H1 (cell line): Measurements from ENCODE around the gene MYDGF. TPM values are rescaled to one million over a fixed set of nuclear protein-coding genes. Genes with fewer than 3 reads are reported as not detected.
A peak's percentile ranks its signal among the peaks of the same experiment; 100 is the strongest.

Experiments
- CTCF ChIA-PET: fragments of 300-600 bp; sonication (Branson Sonifier 250); formaldehyde crosslinking; loops from one replicate; lab custom pipeline; 2021; ENCODE audit not compliant: partially characterized antibody; lab: Charles Lee
- POLR2A ChIA-PET: fragments of 300-600 bp; sonication (Branson Sonifier 250); formaldehyde crosslinking; loops from one replicate; lab custom pipeline; 2021; ENCODE audit warnings: inconsistent platforms; ENCODE audit not compliant: partially characterized antibody; lab: Charles Lee
- DNase-seq, 2 experiments: peaks; one replicate each; pipeline versions ENCODE4 v3.0.0 to v3.0.0-alpha.2; 2010 to 2022; ENCODE audit warnings: low spot score in 2 of 2, low read depth in 1 of 2, mixed read lengths in 1 of 2
- FAIRE-seq: peaks from 2 replicates; lab custom pipeline; 2011; peaks lifted over from hg19 to GRCh38; lab: Jason Lieb, UNC
- H2AFZ ChIP-seq: 2 replicates; pipeline ENCODE4 v1.8.1; 2012; ENCODE audit warnings: low read length, inconsistent platforms
- H2AK5ac ChIP-seq: 2 replicates; pipeline ENCODE4 v1.6.1; 2013; ENCODE audit warnings: low read depth, low read length
- H2BK120ac ChIP-seq: replicated peaks from 2 replicates; pipeline ENCODE3; 2013; ENCODE audit warnings: low read depth, low read length, inconsistent platforms
- H2BK12ac ChIP-seq: 2 replicates; pipeline ENCODE4 v1.6.1; 2013; ENCODE audit warnings: low read depth, low read length
- H2BK15ac ChIP-seq: 2 replicates; pipeline ENCODE4 v1.6.1; 2013; ENCODE audit warnings: low read length
- H2BK20ac ChIP-seq: 2 replicates; pipeline ENCODE4 v1.6.1; 2013; ENCODE audit warnings: low read length
- H2BK5ac ChIP-seq: 2 replicates; pipeline ENCODE4 v1.6.1; 2013; ENCODE audit warnings: low read depth, low read length
- H3K14ac ChIP-seq: 2 replicates; pipeline ENCODE4 v1.6.1; 2013; ENCODE audit warnings: inconsistent platforms; ENCODE audit not compliant: insufficient read length
- H3K18ac ChIP-seq: 2 replicates; pipeline ENCODE4 v1.6.1; 2013; ENCODE audit warnings: low read length; ENCODE audit errors: extremely low read depth
- H3K23ac ChIP-seq: 2 replicates; pipeline ENCODE4 v1.6.1; 2013; ENCODE audit warnings: inconsistent platforms; ENCODE audit not compliant: insufficient read length
- H3K23me2 ChIP-seq: 2 replicates; pipeline ENCODE4 v1.6.1; 2013; ENCODE audit warnings: low read depth, low read length
- H3K27ac ChIP-seq: 2 replicates; pipeline ENCODE4 v1.6.1; 2011; ENCODE audit warnings: low read depth, low read length, inconsistent platforms
- H3K27me3 ChIP-seq, 4 experiments: replicated peaks in 1 of 4; 1 replicate in 1 of 4; 2 replicates in 3 of 4; pipeline versions ENCODE4 v1.6.1 to v1.8.1; 2011 to 2013; ENCODE audit warnings: low read length in 3 of 4, mild to moderate bottlenecking in 3 of 4, inconsistent platforms in 2 of 4, mixed read lengths in 2 of 4, moderate library complexity in 1 of 4; ENCODE audit not compliant: control insufficient read depth in 3 of 4, insufficient read depth in 3 of 4; ENCODE audit errors: extremely low read depth in 1 of 4
- H3K36me3 ChIP-seq, 4 experiments: 2 replicates each; pipeline versions ENCODE4 v1.6.1 to v1.8.1; 2011 to 2013; ENCODE audit warnings: mild to moderate bottlenecking in 4 of 4, low read length in 3 of 4, moderate library complexity in 2 of 4, control low read depth in 1 of 4, inconsistent platforms in 1 of 4; ENCODE audit not compliant: insufficient read depth in 4 of 4, control insufficient read depth in 2 of 4
- H3K4ac ChIP-seq: replicated peaks from 2 replicates; pipeline ENCODE3; 2013; ENCODE audit warnings: low read length, low read depth, mixed read lengths, inconsistent platforms; ENCODE audit not compliant: insufficient read length
- H3K4me1 ChIP-seq, 4 experiments: replicated peaks in 1 of 4; 1 replicate in 1 of 4; 2 replicates in 3 of 4; pipeline versions ENCODE4 v1.6.1 to v1.8.1; 2011 to 2013; ENCODE audit warnings: low read length in 3 of 4, inconsistent platforms in 2 of 4, mixed read lengths in 1 of 4; ENCODE audit not compliant: insufficient read depth in 4 of 4, control insufficient read depth in 3 of 4
- H3K4me2 ChIP-seq, 2 experiments: 2 replicates each; pipeline versions ENCODE4 v1.6.1 to v1.8.1; 2011 to 2013; ENCODE audit warnings: low read depth in 2 of 2, low read length in 2 of 2, control low read depth in 1 of 2, inconsistent platforms in 1 of 2, mild to moderate bottlenecking in 1 of 2; ENCODE audit not compliant: insufficient read depth in 1 of 2
- H3K4me3 ChIP-seq, 4 experiments: fragments of 200-600, 300-600 bp in 1 of 4; sonication (generic), shearing (Covaris generic), sonication (Bioruptor Twin) in 1 of 4; 2 replicates each; pipeline versions ENCODE4 v1.5.1 to v1.8.1; 2011 to 2016; ENCODE audit warnings: low read length in 4 of 4, low read depth in 3 of 4, control low read depth in 2 of 4, inconsistent platforms in 2 of 4, mild to moderate bottlenecking in 2 of 4, mixed read lengths in 1 of 4, moderate library complexity in 1 of 4; ENCODE audit not compliant: insufficient read depth in 2 of 4; ENCODE audit errors: extremely low read depth in 1 of 4
- H3K56ac ChIP-seq: replicated peaks from 2 replicates; pipeline ENCODE3; 2013; ENCODE audit warnings: low read depth, mild to moderate bottlenecking, mixed read lengths, low read length, inconsistent platforms; ENCODE audit not compliant: insufficient read length
- H3K79me1 ChIP-seq: 2 replicates; pipeline ENCODE4 v1.6.1; 2013; ENCODE audit warnings: low read depth, low read length, control low read depth
- H3K79me2 ChIP-seq, 2 experiments: 2 replicates each; pipeline versions ENCODE4 v1.6.1 to v1.8.1; 2012 to 2013; ENCODE audit warnings: low read length in 2 of 2, mild to moderate bottlenecking in 2 of 2, inconsistent platforms in 1 of 2; ENCODE audit not compliant: insufficient read depth in 2 of 2, control insufficient read depth in 1 of 2
- H3K9ac ChIP-seq, 4 experiments: replicated peaks in 1 of 4; 1 replicate in 1 of 4; 2 replicates in 3 of 4; pipeline versions ENCODE4 v1.6.1 to v1.8.1; 2011 to 2013; ENCODE audit warnings: low read depth in 3 of 4, low read length in 3 of 4, control low read depth in 2 of 4, mild to moderate bottlenecking in 2 of 4, moderate library complexity in 2 of 4, inconsistent platforms in 1 of 4; ENCODE audit errors: extremely low read depth in 1 of 4
- H3K9me3 ChIP-seq, 2 experiments: 2 replicates each; pipeline versions ENCODE4 v1.6.1 to v1.8.1; 2012 to 2013; ENCODE audit warnings: mild to moderate bottlenecking in 2 of 2, moderate library complexity in 2 of 2, control low read depth in 1 of 2, inconsistent platforms in 1 of 2, low read depth in 1 of 2, low read length in 1 of 2, mixed read lengths in 1 of 2; ENCODE audit not compliant: insufficient read depth in 2 of 2
- H4K20me1 ChIP-seq, 2 experiments: replicated peaks in 1 of 2; 2 replicates each; pipeline versions ENCODE3 to v1.8.1; 2011 to 2013; ENCODE audit warnings: inconsistent platforms in 2 of 2, low read length in 2 of 2, mild to moderate bottlenecking in 1 of 2; ENCODE audit not compliant: insufficient read depth in 2 of 2, control insufficient read depth in 1 of 2
- H4K5ac ChIP-seq: 2 replicates; pipeline ENCODE4 v1.6.1; 2013; ENCODE audit warnings: low read length, low read depth, mixed read lengths, inconsistent platforms; ENCODE audit not compliant: insufficient read length
- H4K8ac ChIP-seq: 2 replicates; pipeline ENCODE4 v1.8.0; 2013; ENCODE audit warnings: mild to moderate bottlenecking, moderate library complexity, low read length, inconsistent platforms; ENCODE audit not compliant: insufficient read depth; ENCODE audit errors: extremely low read depth
- H4K91ac ChIP-seq: replicated peaks from 2 replicates; pipeline ENCODE3; 2013; ENCODE audit warnings: low read length, mixed read lengths, inconsistent platforms; ENCODE audit not compliant: insufficient read length
- ASH2L ChIP-seq: fragments of 200-600, 300-600 bp; sonication (generic); IDR thresholded peaks from one replicate; pipeline ENCODE4 v1.7.1; 2017; ENCODE audit warnings: low read length
- BACH1 ChIP-seq: IDR thresholded peaks from 2 replicates; pipeline ENCODE4 v1.6.1; 2012; ENCODE audit warnings: low read length, improper control_type of control experiment
- CTCF ChIP-seq, 3 experiments: IDR thresholded peaks; 1 replicate in 2 of 3; 2 replicates in 1 of 3; pipeline versions ENCODE4 v1.5.1 to v1.6.1; 2011; ENCODE audit warnings: low read length in 3 of 3, mild to moderate bottlenecking in 3 of 3, inconsistent platforms in 2 of 3, low read depth in 1 of 3, moderate library complexity in 1 of 3; ENCODE audit not compliant: insufficient read depth in 1 of 3; ENCODE audit errors: control extremely low read depth in 1 of 3
- E2F6 ChIP-seq: IDR thresholded peaks from 2 replicates; pipeline ENCODE4 v1.6.1; 2012; ENCODE audit warnings: inconsistent platforms
- JUND ChIP-seq: IDR thresholded peaks from 2 replicates; pipeline ENCODE4 v1.6.1; 2011; ENCODE audit warnings: mild to moderate bottlenecking, improper control_type of control experiment, low read length
- KDM4A ChIP-seq: IDR thresholded peaks from one replicate; pipeline ENCODE4 v1.7.1; 2012; ENCODE audit warnings: low read depth, mild to moderate bottlenecking, moderate library complexity, low read length, inconsistent platforms; ENCODE audit not compliant: severe bottlenecking
- RAD21 ChIP-seq, 2 experiments: IDR thresholded peaks in 1 of 2; conservative IDR thresholded peaks in 1 of 2; 2 replicates each; pipeline ENCODE4 v1.6.1; 2011; ENCODE audit warnings: low read depth in 2 of 2, low read length in 2 of 2, improper control_type of control experiment in 1 of 2, inconsistent platforms in 1 of 2, mild to moderate bottlenecking in 1 of 2, moderate library complexity in 1 of 2
- SP2 ChIP-seq: IDR thresholded peaks from 2 replicates; pipeline ENCODE4 v1.6.1; 2012; ENCODE audit warnings: mild to moderate bottlenecking, low read length, inconsistent platforms
- WGBS, 2 experiments: shearing (Covaris generic) in 1 of 2; methylation state at CpG; one replicate each; pipeline versions ENCODE4 v1.1.6 to v1.1.7; 2013 to 2015; ENCODE audit warnings: low lambda C conversion rate in 2 of 2, mixed read lengths in 2 of 2, inconsistent platforms in 1 of 2, low coverage in 1 of 2, missing lambda C conversion rate in 1 of 2; ENCODE audit not compliant: insufficient replicate concordance in 2 of 2, insufficient coverage in 1 of 2, insufficient read length in 1 of 2; ENCODE audit errors: extremely low coverage in 1 of 2, missing lambda C conversion rate in 1 of 2; 5-methylcytosine and 5-hydroxymethylcytosine counted together
- polyA plus RNA-seq, 7 experiments: library from polyadenylated mRNA; depleted of rRNA in 3 of 7; stranded (reverse) in 5 of 7; unstranded in 2 of 7; fragments of >200 nt in 5 of 7; fragments of 200-250 nt in 2 of 7; gene quantifications; 1 replicate in 5 of 7; 2 replicates in 1 of 7; 4 replicates in 1 of 7; pipeline versions ENCODE4 v1.2.1 to v1.2.3, GENCODE V29; 2011 to 2013; ENCODE audit warnings: missing spikeins in 2 of 7, mixed read lengths in 2 of 7
- total RNA-seq: library from RNA; stranded (reverse); fragmentation: NEBNext Ultra II Directional; extraction: Animal tissue kit (Norgen Biotek cat#: 25700); gene quantifications from 2 replicates; pipeline ENCODE4 v1.2.1, GENCODE V29; 2021

MYDGF gene
- total and polyA plus RNA-seq, 2 of the 8 experiments (the other 6 are each of a cell fraction or from before 2014, with no cell fraction given): 40.6 to 51.1 TPM

DNA sequence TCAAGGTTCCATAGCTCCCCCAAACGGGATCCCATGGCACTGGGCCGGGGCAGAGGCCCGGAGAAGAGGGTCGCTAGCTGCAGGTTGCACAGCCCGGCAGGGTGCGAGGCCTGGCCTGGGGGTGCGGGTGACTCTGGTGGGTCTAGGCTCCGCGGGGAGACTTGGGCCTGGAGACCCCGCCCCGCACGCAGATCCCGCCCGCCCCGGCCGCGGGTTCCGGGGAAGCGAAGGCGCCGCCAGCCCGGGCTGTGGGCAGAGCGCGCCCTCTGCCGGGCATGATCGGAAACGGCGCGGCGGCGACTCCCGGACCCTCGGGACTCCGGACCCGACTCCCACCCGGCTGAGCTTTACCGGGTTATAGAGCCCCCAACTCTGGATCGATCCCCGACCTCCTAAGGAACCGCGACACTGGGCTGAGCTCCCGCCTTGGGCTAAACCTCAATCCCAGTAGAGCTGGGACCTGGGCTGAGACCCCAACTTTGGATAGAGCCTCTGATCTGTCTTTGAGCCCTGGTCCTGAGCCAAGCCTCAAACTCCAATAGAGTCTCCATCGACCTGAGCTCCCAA, 33.9 kb downstream of the MYDGF start:
- 4% methylated on average over 24 of the region's 43 CpGs; no CpG with 5 or more reads in 1 of the 2 experiments for WGBS, 2 experiments
- Histone ChIP-seq H3K4me2 (peak overlapping the region; percentile 30 to 87), H2BK15ac (no peak overlapping the region; the same call in 1 of the 2 replicates), H4K8ac (peak overlapping the region; percentile 90), H2AK5ac (no peak overlapping the region), H4K5ac (no peak overlapping the region), H3K9ac (peak overlapping the region in 1 of 4 experiments; percentile 13; a peak in 4 of 7 replicates), H3K23ac (no peak overlapping the region), H4K91ac (no peak overlapping the region), H3K23me2 (peaks cover 11% of the 10 kb centered on the region; the same call in 1 of the 2 replicates), H3K14ac (no peak overlapping the region), H2BK120ac (peak overlapping the region; percentile 61), H3K79me2 (no peaks in the 10 kb centered on the region), H2BK5ac (peak overlapping the region; percentile 2; the same call in 1 of the 2 replicates), H3K56ac (peak overlapping the region; percentile 10), H2AFZ (peak overlapping the region; percentile 82; the same call in 1 of the 2 replicates), H3K4me3 (peak overlapping the region; percentile 39 to 79 (median 70)), H3K4ac (peak overlapping the region; percentile 54), H3K4me1 (peaks cover 0 to 10% (median 6%) of the 10 kb centered on the region in 4 experiments; a peak in 3 of 7 replicates), H3K79me1 (peaks cover 6% of the 10 kb centered on the region; the same call in 1 of the 2 replicates), H3K18ac (peak overlapping the region; percentile 90), H3K27me3 (peaks cover 0 to 13% (median 11%) of the 10 kb centered on the region in 4 experiments; a peak in 5 of 7 replicates), H2BK20ac (peak overlapping the region; percentile 75; the same call in 1 of the 2 replicates), H2BK12ac (peak overlapping the region; percentile 50; the same call in 1 of the 2 replicates), H3K27ac (no peak overlapping the region), H3K36me3 (no peaks in the 10 kb centered on the region), H3K9me3 (no peaks in the 10 kb centered on the region), H4K20me1 (peaks cover 0 to 2% of the 10 kb centered on the region in 2 experiments)
- FAIRE-seq: no peak
- ChIA-PET CTCF (interaction anchor here (0.6 to 3.4 kb wide), 46 partner anchors 9 to 284 kb away, joined by 3 to 92 read pairs (median 6); partner anchors contain the start of genes FEM1A, LRG1, PLIN4 and PLIN5), POLR2A (interaction anchor here (0.9 to 2.6 kb wide), 9 partner anchors 19 to 111 kb away, joined by 3 to 8 read pairs (median 3); partner anchors contain the start of gene PLIN5)
- 0 out of 2 replicates have a peak, but pooled peaks have one; percentile 14 for TF ChIP-seq JUND
- TF ChIP-seq CTCF (IDR thresholded peaks at IDR 0.05; ENCODE audit: control extremely low read depth in 1 of 3, insufficient read depth in 1 of 3, low read depth in 1 of 3, low read length in 3 of 3): peak; percentile 80 to 95 (median 80)
- peak; percentile 47 for TF ChIP-seq ASH2L
- TF ChIP-seq KDM4A: peak; percentile 82
- no peak for TF ChIP-seq BACH1
- peak; percentile 84 to 89 for TF ChIP-seq RAD21 (IDR thresholded peaks at IDR 0.05 in 1 of 2, conservative IDR thresholded peaks at IDR 0.05 in 1 of 2; ENCODE audit: low read depth in 2 of 2, low read length in 2 of 2)
- 0 out of 2 replicates have a peak, but pooled peaks have one; percentile 12 for TF ChIP-seq E2F6
- TF ChIP-seq SP2: no peak
- DNase-seq: peak in 1 of 2 experiments; percentile 96
